Activated CD4-positive, alpha-beta T cell treated with anti-CD3 and anti-CD28 coated beads for 36 hours (primary cell): ENCODE data around the gene PKD1. TPM values are rescaled to one million over a fixed set of nuclear protein-coding genes. Genes with fewer than 3 reads are reported as not detected.

Experiments used
- microRNA-seq: library from miRNA; unstranded; fragments of <30 nt; microRNA quantifications from one replicate; pipeline ENCODE4 v1.2.0, GENCODE V29; 2021; ENCODE audit warnings: borderline replicate concordance
- total RNA-seq, 2 experiments: library from RNA; stranded (reverse); gene quantifications; one replicate each; pipeline ENCODE4 v1.2.3, GENCODE V29; 2021

Gene PKD1
- total RNA-seq, 2 experiments from 2014 or later: 64.3 to 71.2 TPM

Small RNAs within 50 kb of the gene (microRNA-seq; reads per million reads assigned to microRNA genes)
- gene MIR1225 (not detected), gene MIR3180-5 (not detected), gene MIR4516 (not detected), gene MIR6511B1 (not detected)

Other genes starting within 250 kb of the PKD1 start
- gene HS3ST6, start 217.5 kb downstream of the PKD1 start, total RNA-seq: not detected
- 10 to 100 TPM; 17.3 to 21.8 TPM for gene MSRB1, start 192.7 kb downstream of the PKD1 start, total RNA-seq
- not detected for gene RPL3L, start 181.2 kb downstream of the PKD1 start, total RNA-seq
- 100 to 1,000 TPM; 113 to 118 TPM for gene NDUFB10, start 176.4 kb downstream of the PKD1 start, total RNA-seq
- 1,000 to 10,000 TPM; 5,351 to 6,287 TPM for gene RPS2, start 171.1 kb downstream of the PKD1 start, total RNA-seq
- not detected for gene RNF151, start 169.0 kb downstream of the PKD1 start, total RNA-seq
- 10 to 100 TPM; 47.4 to 48.6 TPM for gene TBL3, start 163.8 kb downstream of the PKD1 start, total RNA-seq
- not detected for gene NOXO1, start 154.4 kb downstream of the PKD1 start, total RNA-seq
- gene GFER, start 151.7 kb downstream of the PKD1 start, total RNA-seq: 10 to 100 TPM; 25.0 to 25.8 TPM
- 1 to 10 TPM; 4.8 to 5.9 TPM for gene SYNGR3, start 145.9 kb downstream of the PKD1 start, total RNA-seq
- 10 to 100 TPM; 64.6 to 69.8 TPM for gene ZNF598, start 126.1 kb downstream of the PKD1 start, total RNA-seq
- 1 to 10 TPM; 2.0 to 2.8 TPM for gene NPW, start 116.1 kb downstream of the PKD1 start, total RNA-seq
- 1 to 10 TPM; 1.9 to 2.7 TPM for gene NHERF2, start 109.0 kb downstream of the PKD1 start, total RNA-seq
- gene NTHL1, start 88.1 kb downstream of the PKD1 start, total RNA-seq: 10 to 100 TPM; 22.6 to 26.1 TPM
- gene TSC2, start 87.9 kb downstream of the PKD1 start, total RNA-seq: 10 to 100 TPM; 49.6 to 72.9 TPM
- under 1 TPM in 1 of 2 experiments, not detected in 1; 0.21 TPM for gene RAB26, start 12.7 kb upstream of the PKD1 start, total RNA-seq
- gene TRAF7, start 19.9 kb upstream of the PKD1 start, total RNA-seq: 10 to 100 TPM; 70.7 to 93.7 TPM
- 1 to 10 TPM in 1 of 2 experiments, under 1 TPM in 1; 0.98 to 1.3 TPM for gene CASKIN1, start 60.7 kb upstream of the PKD1 start, total RNA-seq
- 10 to 100 TPM; 61.3 to 76.1 TPM for gene MLST8, start 69.6 kb upstream of the PKD1 start, total RNA-seq
- gene BRICD5, start 75.0 kb upstream of the PKD1 start, total RNA-seq: 1 to 10 TPM; 8.0 to 8.8 TPM
- gene PGP, start 78.9 kb upstream of the PKD1 start, total RNA-seq: 10 to 100 TPM; 11.5 to 15.0 TPM
- 10 to 100 TPM; 18.0 to 18.6 TPM for gene E4F1, start 87.7 kb upstream of the PKD1 start, total RNA-seq
- under 1 TPM; 0.51 to 0.55 TPM for gene DNASE1L2, start 100.5 kb upstream of the PKD1 start, total RNA-seq
- gene ECI1, start 115.7 kb upstream of the PKD1 start, total RNA-seq: 10 to 100 TPM; 23.0 to 41.0 TPM
- gene RNPS1, start 132.2 kb upstream of the PKD1 start, total RNA-seq: 100 to 1,000 TPM; 327 to 445 TPM
- 1 to 10 TPM; 6.0 to 7.2 TPM for gene ABCA3, start 204.8 kb upstream of the PKD1 start, total RNA-seq